Measurements from ENCODE around the gene STMN1. TPM values are rescaled to one million over a fixed set of nuclear protein-coding genes. Genes with fewer than 3 reads are reported as not detected.

Gene STMN1
- total and polyA plus RNA-seq, 9 of the 15 experiments (the other 6 are each of a cell fraction or from before 2014, with no cell fraction given): 269 to 2,153 (median 595) TPM

GRCh38 chr1:25875856-25876692 is 30.1 kb downstream of the STMN1 start (continued):
- TF ChIP-seq L3MBTL2 (IDR thresholded peaks at IDR 0.05): peak; percentile 40; the same call in 1 of the 2 replicates

GRCh38 chr1:25875154-25875855 is 30.9 kb downstream of the STMN1 start, which contains the start of gene PAQR7:
Gene PAQR7 (minus strand): TSS chr1:25875708. CDS start chr1:25863839, 11,869 bp downstream.
- H3K27ac ChIP-seq (ENCODE audit: extremely low read depth, low read depth, low read length): peak within 1 kb of the TSS; percentile 77
- peak within 1 kb of the TSS; percentile 81 for H3K4me2 ChIP-seq (ENCODE audit: insufficient read depth, low read length)
- peaks cover 55 to 56% of the 10 kb centered on the region in 2 experiments for H3K4me1 ChIP-seq (replicated peaks in 1 of 2; ENCODE audit: control insufficient read depth in 2 of 2, insufficient read depth in 2 of 2, low read length in 2 of 2)
- no peaks in the 10 kb centered on the region for H3K9me1 ChIP-seq (ENCODE audit: control insufficient read depth, insufficient read depth, low read length)
- FAIRE-seq: no peak
- peak within 1 kb of the TSS; percentile 63 to 92 for H3K9ac ChIP-seq (ENCODE audit: insufficient read depth in 1 of 2, low read depth in 2 of 2, low read length in 2 of 2)
- no TSS peak for BruUV-seq (replicated peaks)
- ATAC-seq: peak; percentile 92
- no peaks in the 10 kb centered on the region for H4K20me1 ChIP-seq (replicated peaks; ENCODE audit: control insufficient read depth, insufficient read depth, low read length)
- under 1% methylated on average over 61 of the region's 75 CpGs for WGBS (ENCODE audit: insufficient coverage, low coverage, missing lambda C conversion rate)
- peak within 1 kb of the TSS; percentile 51 for H3K4me3 ChIP-seq
- peak within 1 kb of the TSS; percentile 88 for H2AFZ ChIP-seq (ENCODE audit: low read depth, low read length)
- ChIA-PET CTCF (ENCODE audit: low intra/inter-chr PET ratio) (interaction anchor here (1.1 kb wide), 1 partner anchor 123 kb away, joined by 3 read pairs; no protein-coding TSS in a partner anchor), POLR2A (interaction anchor here (0.7 to 2.2 kb wide), 14 partner anchors 8 to 152 kb away, joined by 3 to 6 read pairs (median 4); partner anchors contain the start of gene PAFAH2)
- H3K27me3 ChIP-seq (ENCODE audit: control insufficient read depth in 2 of 2, insufficient read depth in 2 of 2, low read length in 2 of 2): no peaks in the 10 kb centered on the region
- DNase-seq (ENCODE audit: extremely low read depth in 1 of 4, low spot score in 3 of 4): peak; percentile 90 to 97 (median 94)
- in situ Hi-C loops (cut with MboI): no loop called here
- H3K79me2 ChIP-seq (ENCODE audit: control insufficient read depth, insufficient read depth, low read length): peaks cover 10% of the 10 kb centered on the region; the same call in 2 of the 3 replicates
- H3K9me3 ChIP-seq (replicated peaks; ENCODE audit: control insufficient read depth, insufficient read depth, low read depth, low read length): no peaks in the 10 kb centered on the region
- intact Hi-C loops (cut with micrococcal nuclease): no loop called here
- no peaks in the 10 kb centered on the region for H3K36me3 ChIP-seq (ENCODE audit: control insufficient read depth, insufficient read depth, low read length)
- TF ChIP-seq NR2C1 (IDR thresholded peaks at IDR 0.05) (no peak), NR2C1 (tag; IDR thresholded peaks at IDR 0.05) (peak; percentile 50; the same call in 1 of the 2 replicates), ZNF41 (CRISPR knock-in tag; conservative IDR thresholded peaks at IDR 0.05) (no peak), EP400 (IDR thresholded peaks at IDR 0.05) (peak; percentile 66; the same call in 1 of the 2 replicates), ZNF174 (CRISPR knock-in tag; IDR thresholded peaks at IDR 0.05) (no peak), ZNF592 (IDR thresholded peaks at IDR 0.05) (peak; percentile 99), JUND (IDR thresholded peaks at IDR 0.05; ENCODE audit: borderline replicate concordance, low read depth, low read length) (no peak), JUND (tag; IDR thresholded peaks at IDR 0.05; ENCODE audit: borderline replicate concordance, low read depth, low read length) (no peak)
